ENCODE data around the gene BAAT. TPM values are rescaled to one million over a fixed set of nuclear protein-coding genes. Genes with fewer than 3 reads are reported as not detected.

Gene BAAT
- 0.23 TPM in 1 of 2 replicates, not detected in the other for total RNA-seq

GRCh38 chr9:101384873-101385536 is at the start of gene BAAT:
BAAT (minus strand) TSS chr9:101385006; CDS start chr9:101371404, 13,602 bp downstream.

DNA sequence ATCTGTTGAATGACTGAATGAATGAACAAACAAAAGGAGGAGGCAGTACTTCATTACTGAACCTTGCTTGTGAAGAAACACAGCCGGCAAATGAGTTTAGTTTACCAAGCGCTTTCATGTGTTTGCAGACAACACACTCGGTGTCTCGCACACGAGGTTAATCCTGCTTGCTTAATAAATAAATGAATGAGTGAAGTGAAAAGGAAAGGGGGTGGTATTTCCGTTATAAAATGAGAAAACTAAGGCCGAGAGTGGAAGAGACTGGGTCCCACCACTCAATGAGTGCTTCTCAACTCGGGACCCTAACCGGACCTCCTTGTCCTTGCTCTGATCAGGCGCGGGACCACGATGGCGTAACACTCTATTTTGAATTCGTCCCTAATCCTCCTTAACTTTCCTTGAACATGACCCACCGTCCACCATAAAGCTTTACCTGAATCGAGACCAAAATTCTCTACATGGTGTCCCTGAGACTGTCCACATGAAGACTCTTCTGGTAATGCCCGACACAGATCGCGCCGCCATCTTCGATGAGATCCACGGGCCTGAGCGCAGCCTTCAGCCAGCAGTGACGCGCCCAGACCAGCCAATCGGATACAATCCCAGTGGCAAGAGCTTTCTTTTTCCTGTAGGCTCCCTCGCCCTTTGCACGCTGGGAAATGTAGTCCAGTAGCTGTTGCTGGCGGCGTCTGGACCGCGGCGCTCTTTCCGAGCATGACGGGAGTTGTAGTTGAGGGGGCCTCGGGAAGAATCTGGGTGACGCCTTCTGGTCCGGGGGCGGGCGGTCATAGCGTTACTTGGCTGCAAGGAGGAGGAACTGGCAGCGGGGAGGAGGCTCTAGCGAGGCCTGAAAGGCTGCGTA is 13.5 kb upstream of the BAAT start, which contains the start of the genes MRPL50 and ZNF189:
MRPL50 (minus strand) TSS at position 551 of the 862 bp plus-strand sequence; CDS start at position 525, 26 bp downstream.
ZNF189 (plus strand) TSS at position 784 of the 862 bp plus-strand sequence. CDS start 306 bp downstream, outside the sequence.

Other genes starting within 250 kb of the BAAT start
- gene MRPL50, start 13.6 kb upstream of the BAAT start, total RNA-seq: 10.1 and 13.5 TPM in 2 replicates
- gene ZNF189, start 13.8 kb upstream of the BAAT start, total RNA-seq: 22.1 and 23.2 TPM in 2 replicates
- gene ALDOB, start 50.8 kb upstream of the BAAT start, total RNA-seq: not detected in 2 replicates
- 34.6 and 35.0 TPM in 2 replicates for gene RNF20, start 148.8 kb upstream of the BAAT start, total RNA-seq
- gene PPP3R2, start 210.0 kb upstream of the BAAT start, total RNA-seq: not detected in 2 replicates

All from smooth muscle cell of the umbilical artery (primary cell).